GM13976 (cell line): ENCODE data around the gene ERC1.

ENCODE experiments used
- DNase-seq: peaks from one replicate; pipeline ENCODE4 v3.0.0; 2012; ENCODE audit warnings: low spot score
- CTCF ChIP-seq: IDR thresholded peaks from 2 replicates; pipeline ENCODE4 v1.5.1; 2012; ENCODE audit warnings: borderline replicate concordance, mild to moderate bottlenecking; ENCODE audit not compliant: insufficient read depth; ENCODE audit errors: extremely low read depth, missing control alignments, control extremely low read depth
- in situ Hi-C: fragments of 300-500 bp; cut with MboI; formaldehyde crosslinking; loops from one replicate; pipeline ENCODE4 v1.12.0; 2022; ENCODE audit warnings: low sequenced_read_pairs, mixed read lengths, inconsistent platforms; ENCODE audit not compliant: unreplicated experiment

Gene ERC1

GRCh38 chr12:1467710-1468109 lies 476.7 kb downstream of the ERC1 start:
- TF ChIP-seq CTCF: no peak
- in situ Hi-C loops: no loop called here
- DNase-seq: no peak

GRCh38 chr12:1469070-1469469 lies 478.0 kb downstream of the ERC1 start:
- no peak for TF ChIP-seq CTCF
- no peak for DNase-seq

GRCh38 chr12:1470051-1470450 lies 479.0 kb downstream of the ERC1 start:
- in situ Hi-C loops: no loop called here
- TF ChIP-seq CTCF: no peak
- no peak for DNase-seq

More at GRCh38 chr12:1469070-1469469, 478.0 kb downstream of the ERC1 start:
- in situ Hi-C loops: no loop called here

GRCh38 chr12:1471224-1471623 lies 480.2 kb downstream of the ERC1 start:
- TF ChIP-seq CTCF: no peak
- in situ Hi-C loops: no loop called here
- no peak for DNase-seq

- DNase-seq: no peak
- in situ Hi-C loops: no loop called here
- TF ChIP-seq CTCF: no peak
These were observed 482.4 kb downstream of the ERC1 start for GRCh38 chr12:1473418-1473817.

- no peak for DNase-seq
- no peak for TF ChIP-seq CTCF
- in situ Hi-C loops: no loop called here
These were observed 483.1 kb downstream of the ERC1 start for GRCh38 chr12:1474041-1474573.
